Cardiac fibroblast (primary cell): Measurements from ENCODE around the gene CEBPA.

Experiments used
- DNase-seq, 2 donors: peaks; one replicate each; pipeline versions ENCODE4 v3.0.0 to v3.0.0-alpha.2; 2010; ENCODE audit warnings: low read depth in 2 of 2
- H3K4me3 ChIP-seq, 2 donors: replicated peaks in 1 of 2; 1 replicate in 1 of 2; 2 replicates in 1 of 2; pipeline ENCODE4 v1.5.1; 2011; ENCODE audit warnings: low read depth in 2 of 2, low read length in 2 of 2, mild to moderate bottlenecking in 2 of 2, moderate library complexity in 1 of 2
- TF ChIP-seq, protein P1 (sequence below): IDR thresholded peaks from one replicate; pipeline ENCODE4 v1.5.1; 2011; ENCODE audit warnings: low read depth, mild to moderate bottlenecking, low read length, inconsistent platforms

The CEBPA gene

GRCh38 chr19:33300894-33301143, 1.5 kb downstream of the CEBPA start:
- no peak for DNase-seq

DNA sequence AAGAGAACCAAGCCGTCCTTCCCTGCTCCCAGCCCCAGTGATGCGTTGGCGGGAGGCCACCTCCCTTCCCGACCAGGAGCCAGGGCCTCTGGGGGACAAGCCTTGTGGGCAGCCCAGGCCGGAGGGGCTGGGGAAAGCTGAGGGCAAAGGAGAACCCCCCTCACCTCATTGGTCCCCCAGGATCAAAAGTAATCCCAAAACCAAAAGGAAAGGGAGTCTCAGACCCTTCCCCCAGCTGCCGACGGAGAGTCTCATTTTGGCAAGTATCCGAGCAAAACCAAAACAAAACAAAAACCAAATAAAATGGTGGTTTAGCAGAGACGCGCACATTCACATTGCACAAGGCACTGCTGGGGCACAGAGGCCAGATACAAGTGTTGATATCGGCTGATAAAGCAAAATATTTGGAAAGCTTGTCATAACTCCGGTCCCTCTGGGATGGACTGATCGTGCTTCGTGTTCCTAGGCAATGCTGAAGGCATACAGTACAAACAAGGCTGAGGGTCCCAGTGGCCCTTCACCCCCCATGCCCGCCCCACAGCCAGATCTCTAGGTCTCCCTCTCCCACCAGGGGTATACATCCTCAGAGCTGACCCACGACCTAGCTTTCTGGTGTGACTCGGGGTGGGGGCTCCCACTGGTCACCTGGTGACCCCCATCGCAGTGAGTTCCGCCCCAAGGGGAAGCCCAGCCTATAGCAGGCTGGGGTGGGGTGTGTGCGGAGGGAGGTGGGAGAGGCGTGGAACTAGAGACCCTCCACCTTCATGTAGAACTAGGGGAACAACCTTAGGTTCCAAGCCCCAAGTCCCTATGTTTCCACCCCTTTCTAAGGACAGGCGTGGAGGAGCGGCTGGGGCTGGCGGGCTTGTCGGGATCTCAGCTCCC, 2.1 kb downstream of the CEBPA start:
- no peak for DNase-seq
- H3K4me3 ChIP-seq, result peak overlapping the region in 1 of 2 donors; percentile 5
- TF ChIP-seq, protein P1, sequence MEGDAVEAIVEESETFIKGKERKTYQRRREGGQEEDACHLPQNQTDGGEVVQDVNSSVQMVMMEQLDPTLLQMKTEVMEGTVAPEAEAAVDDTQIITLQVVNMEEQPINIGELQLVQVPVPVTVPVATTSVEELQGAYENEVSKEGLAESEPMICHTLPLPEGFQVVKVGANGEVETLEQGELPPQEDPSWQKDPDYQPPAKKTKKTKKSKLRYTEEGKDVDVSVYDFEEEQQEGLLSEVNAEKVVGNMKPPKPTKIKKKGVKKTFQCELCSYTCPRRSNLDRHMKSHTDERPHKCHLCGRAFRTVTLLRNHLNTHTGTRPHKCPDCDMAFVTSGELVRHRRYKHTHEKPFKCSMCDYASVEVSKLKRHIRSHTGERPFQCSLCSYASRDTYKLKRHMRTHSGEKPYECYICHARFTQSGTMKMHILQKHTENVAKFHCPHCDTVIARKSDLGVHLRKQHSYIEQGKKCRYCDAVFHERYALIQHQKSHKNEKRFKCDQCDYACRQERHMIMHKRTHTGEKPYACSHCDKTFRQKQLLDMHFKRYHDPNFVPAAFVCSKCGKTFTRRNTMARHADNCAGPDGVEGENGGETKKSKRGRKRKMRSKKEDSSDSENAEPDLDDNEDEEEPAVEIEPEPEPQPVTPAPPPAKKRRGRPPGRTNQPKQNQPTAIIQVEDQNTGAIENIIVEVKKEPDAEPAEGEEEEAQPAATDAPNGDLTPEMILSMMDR, result no peak

More at GRCh38 chr19:33300894-33301143, 1.5 kb downstream of the CEBPA start:
- TF ChIP-seq, protein P1, result no peak
- H3K4me3 ChIP-seq, result no peak overlapping the region

GRCh38 chr19:33299051-33299688, 3.2 kb downstream of the CEBPA start:
- TF ChIP-seq, protein P1, result no peak
- no peak overlapping the region for H3K4me3 ChIP-seq
- DNase-seq, result no peak

DNA sequence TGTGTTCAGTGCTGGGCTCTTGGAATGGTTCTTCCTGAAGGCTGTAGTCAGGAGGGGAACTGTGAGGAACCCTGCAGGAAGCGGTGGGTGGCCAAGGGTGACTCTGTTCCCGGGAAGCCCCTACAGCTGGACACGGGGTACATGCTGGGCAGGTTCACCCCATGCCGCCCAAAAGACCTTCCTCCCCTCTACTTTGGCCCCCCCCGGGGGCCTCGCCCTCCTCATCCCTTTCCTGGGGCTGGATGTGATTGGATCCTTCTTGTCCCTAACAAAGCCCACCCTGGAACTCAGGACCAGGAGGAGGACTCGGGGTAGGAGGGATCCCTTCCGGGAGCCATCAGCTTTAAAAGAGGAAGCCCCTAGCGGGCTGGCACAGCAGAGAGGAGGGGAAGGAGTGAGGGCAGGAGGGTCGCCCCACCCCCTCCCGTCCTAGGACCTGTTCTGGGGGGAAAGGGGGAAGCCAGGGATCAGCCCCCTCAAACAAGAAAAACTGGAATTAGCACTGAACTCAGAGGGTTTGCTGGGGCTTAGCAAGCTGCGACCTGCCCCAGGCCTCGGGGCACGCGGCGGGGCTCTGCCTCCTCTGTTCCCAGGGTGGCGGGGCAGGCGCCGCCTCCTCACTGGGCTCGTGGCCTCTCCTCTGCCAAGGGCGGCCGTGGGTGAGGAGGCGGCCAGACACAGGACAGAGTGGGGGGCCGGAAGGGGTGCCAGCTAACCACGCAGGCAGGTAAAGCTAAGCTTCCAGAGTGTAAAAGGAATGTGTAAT, 4.0 kb downstream of the CEBPA start:
- H3K4me3 ChIP-seq, result no peak overlapping the region
- TF ChIP-seq, protein P1, result no peak
- DNase-seq, result no peak

- TF ChIP-seq, protein P1, result no peak
- no peak overlapping the region for H3K4me3 ChIP-seq
- DNase-seq, result no peak
Measured at GRCh38 chr19:33297401-33298145, 4.8 kb downstream of the CEBPA start.

DNA sequence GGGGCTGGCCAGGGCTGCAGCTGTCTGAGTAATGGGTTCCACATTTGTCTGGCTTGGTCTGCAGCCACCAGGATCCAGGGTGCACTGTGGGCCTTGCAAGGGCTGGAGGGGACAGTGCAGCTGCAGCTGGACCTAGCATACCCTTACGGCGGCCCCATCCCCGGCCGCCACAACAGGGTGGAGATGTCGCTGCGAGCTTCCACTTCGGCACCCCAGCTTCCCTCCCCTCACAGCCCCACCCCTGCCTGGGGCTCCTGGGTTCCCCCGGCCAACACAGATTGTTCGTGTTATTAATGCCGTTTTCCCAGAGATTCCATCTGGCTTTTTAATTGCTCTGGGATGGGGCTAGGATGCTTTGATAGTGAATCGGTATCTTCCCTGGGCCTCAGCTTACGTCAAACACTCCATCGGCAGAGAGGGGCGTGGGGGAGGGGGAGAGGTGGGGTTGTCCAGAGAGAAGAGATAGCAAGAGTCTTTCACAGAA, 5.8 kb downstream of the CEBPA start:
- TF ChIP-seq, protein P1, result no peak
- H3K4me3 ChIP-seq, result no peak overlapping the region
- no peak for DNase-seq
